PC-3 (cell line): ENCODE measurements around the gene CTSD. TPM values are rescaled to one million over a fixed set of nuclear protein-coding genes. Genes with fewer than 3 reads are reported as not detected.

ENCODE experiments used
- ATAC-seq: fragments of 200-7000 bp; cut with Tn5 transposase; 2 replicates; pipeline ENCODE4 v1.9.1; 2020; ENCODE audit warnings: mild to moderate bottlenecking, moderate library complexity
- BruUV-seq: library from RNA; stranded (reverse); fragments of 400-500 nt; replicated peaks from 2 replicates; lab custom pipeline; 2021; lab: Mats Ljungman, UMichigan
- CTCF ChIA-PET: fragments of 300-600 bp; sonication (Branson Sonifier 250); formaldehyde crosslinking; loops from one replicate; lab custom pipeline; 2022; ENCODE audit warnings: antibody characterized with exemption; lab: Charles Lee
- POLR2A ChIA-PET: fragments of 300-600 bp; sonication (Branson Sonifier 250); formaldehyde crosslinking; loops from one replicate; lab custom pipeline; 2022; ENCODE audit warnings: antibody characterized with exemption; ENCODE audit not compliant: unreplicated experiment; lab: Charles Lee
- DNase-seq: peaks from one replicate; pipeline ENCODE4 v3.0.0-alpha.2; 2015
- H2AFZ ChIP-seq: fragments of 300-600 bp; sonication (generic); 2 replicates; pipeline ENCODE4 v1.6.0; 2016; ENCODE audit warnings: antibody characterized with exemption, low read length
- H3F3A ChIP-seq: fragments of 300-600 bp; sonication (generic); one replicate; pipeline ENCODE4 v1.6.0; 2017; ENCODE audit warnings: antibody characterized with exemption, low read length, control low read depth, mild to moderate bottlenecking; ENCODE audit not compliant: unreplicated experiment
- H3K27ac ChIP-seq: fragments of 300-600 bp; sonication (generic); 2 replicates; pipeline ENCODE4 v1.5.1; 2016; ENCODE audit warnings: mild to moderate bottlenecking, low read length
- H3K27me3 ChIP-seq: fragments of 300-600 bp; sonication (generic); 2 replicates; pipeline ENCODE4 v1.6.1; 2016; ENCODE audit warnings: low read length, mixed read lengths
- H3K36me3 ChIP-seq: fragments of 300-600 bp; sonication (generic); 2 replicates; pipeline ENCODE4 v1.6.1; 2016; ENCODE audit warnings: low read depth, mixed run types, low read length, mixed read lengths
- H3K4me1 ChIP-seq: fragments of 300-600 bp; sonication (generic); 2 replicates; pipeline ENCODE4 v1.5.1; 2016; ENCODE audit warnings: low read length; ENCODE audit not compliant: insufficient read depth
- H3K4me2 ChIP-seq: fragments of 300-600 bp; sonication (generic); 2 replicates; pipeline ENCODE4 v1.6.0; 2016; ENCODE audit warnings: low read length
- H3K4me3 ChIP-seq: fragments of 300-600 bp; sonication (generic); 2 replicates; pipeline ENCODE4 v1.5.1; 2016; ENCODE audit warnings: mild to moderate bottlenecking, low read length, mixed read lengths
- H3K79me2 ChIP-seq: fragments of 300-600 bp; sonication (generic); 2 replicates; pipeline ENCODE4 v1.6.1; 2017; ENCODE audit warnings: low read length, mixed read lengths
- H3K9ac ChIP-seq: fragments of 300-600 bp; sonication (generic); 2 replicates; pipeline ENCODE4 v1.6.0; 2016; ENCODE audit warnings: mild to moderate bottlenecking, low read length
- H3K9me2 ChIP-seq: fragments of 300-600 bp; sonication (generic); replicated peaks from 2 replicates; pipeline ENCODE4 v1.6.1; 2016; ENCODE audit warnings: mixed run types, low read length, mixed read lengths
- H3K9me3 ChIP-seq: fragments of 300-600 bp; sonication (generic); 2 replicates; pipeline ENCODE4 v1.6.1; 2016; ENCODE audit warnings: low read length, mixed read lengths
- H4K20me1 ChIP-seq: fragments of 300-600 bp; sonication (generic); 2 replicates; pipeline ENCODE4 v1.6.1; 2016; ENCODE audit warnings: low read length, mixed read lengths
- EZH2 ChIP-seq: fragments of 300-600 bp; sonication (generic); IDR thresholded peaks from one replicate; pipeline ENCODE4 v1.6.1; 2017; ENCODE audit warnings: antibody characterized with exemption, mild to moderate bottlenecking, low read length; ENCODE audit not compliant: unreplicated experiment
- EZH2phosphoT487 ChIP-seq: fragments of 300-600 bp; sonication (generic); IDR thresholded peaks from 2 replicates; pipeline ENCODE4 v1.6.1; 2018; ENCODE audit warnings: mild to moderate bottlenecking, antibody characterized with exemption, low read length, borderline replicate concordance
- intact Hi-C: fragments of 100-400 bp; cut with micrococcal nuclease; formaldehyde crosslinking; loops from 2 replicates; pipeline ENCODE4 v1.9.0; 2023
- total RNA-seq: library from RNA; depleted of rRNA; stranded (reverse); fragments of >200 nt; gene quantifications from 2 replicates; pipeline ENCODE4 v1.2.3, GENCODE V29; 2014; rRNA removed
- TF ChIP-seq, protein P1 (sequence below): fragments of 300-600 bp; sonication (generic); conservative IDR thresholded peaks from 2 replicates; pipeline ENCODE4 v1.5.1; 2017; ENCODE audit warnings: antibody characterized with exemption, low read depth, mild to moderate bottlenecking, low read length

The CTSD gene
- total RNA-seq, 1 experiment from 2014 or later = 308 TPM

DNA sequence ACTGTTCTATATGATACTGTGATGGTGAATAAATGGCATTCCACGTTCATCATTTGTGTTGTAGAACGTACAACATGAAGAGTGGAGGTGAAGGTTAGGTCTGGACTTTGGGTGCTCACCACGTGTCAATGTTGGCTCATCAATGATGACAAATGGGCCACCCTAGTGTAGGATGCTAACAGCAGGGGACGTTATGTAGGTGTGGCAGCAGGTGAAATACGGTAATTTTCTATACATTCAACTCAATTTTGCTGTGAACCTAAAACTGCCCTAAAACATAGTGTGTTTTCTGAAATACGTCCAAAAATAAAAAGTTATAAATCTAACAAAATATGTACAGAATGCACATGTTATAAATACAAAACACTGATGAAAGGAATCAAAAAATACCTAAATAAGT is 60.6 kb downstream of the CTSD start:
- Histone ChIP-seq H3K9me3 (no peaks in the 10 kb centered on the region), H2AFZ (no peak overlapping the region), H3K9ac (no peak overlapping the region), H3K4me1 (peaks cover 11% of the 10 kb centered on the region), H3K4me3 (no peak overlapping the region), H3K36me3 (no peaks in the 10 kb centered on the region), H3K27me3 (0 out of 2 replicates have a peak, but pooled peaks cover 11% of the 10 kb centered on the region), H3K9me2 (no peaks in the 10 kb centered on the region), H3F3A (no peaks in the 10 kb centered on the region), H3K27ac (no peak overlapping the region), H4K20me1 (no peaks in the 10 kb centered on the region), H3K4me2 (no peak overlapping the region), H3K79me2 (no peaks in the 10 kb centered on the region)
- no TSS peak for BruUV-seq
- ChIA-PET CTCF (interaction anchor here (0.7 kb wide), 1 partner anchor 9 kb away, joined by 3 read pairs; no protein-coding TSS in a partner anchor), POLR2A (no interaction called here)
- ATAC-seq = no peak
- intact Hi-C loops = no loop called here
- DNase-seq = no peak
- TF ChIP-seq, protein P1, sequence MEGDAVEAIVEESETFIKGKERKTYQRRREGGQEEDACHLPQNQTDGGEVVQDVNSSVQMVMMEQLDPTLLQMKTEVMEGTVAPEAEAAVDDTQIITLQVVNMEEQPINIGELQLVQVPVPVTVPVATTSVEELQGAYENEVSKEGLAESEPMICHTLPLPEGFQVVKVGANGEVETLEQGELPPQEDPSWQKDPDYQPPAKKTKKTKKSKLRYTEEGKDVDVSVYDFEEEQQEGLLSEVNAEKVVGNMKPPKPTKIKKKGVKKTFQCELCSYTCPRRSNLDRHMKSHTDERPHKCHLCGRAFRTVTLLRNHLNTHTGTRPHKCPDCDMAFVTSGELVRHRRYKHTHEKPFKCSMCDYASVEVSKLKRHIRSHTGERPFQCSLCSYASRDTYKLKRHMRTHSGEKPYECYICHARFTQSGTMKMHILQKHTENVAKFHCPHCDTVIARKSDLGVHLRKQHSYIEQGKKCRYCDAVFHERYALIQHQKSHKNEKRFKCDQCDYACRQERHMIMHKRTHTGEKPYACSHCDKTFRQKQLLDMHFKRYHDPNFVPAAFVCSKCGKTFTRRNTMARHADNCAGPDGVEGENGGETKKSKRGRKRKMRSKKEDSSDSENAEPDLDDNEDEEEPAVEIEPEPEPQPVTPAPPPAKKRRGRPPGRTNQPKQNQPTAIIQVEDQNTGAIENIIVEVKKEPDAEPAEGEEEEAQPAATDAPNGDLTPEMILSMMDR = no peak
- no peak for TF ChIP-seq EZH2phosphoT487
- no peak for TF ChIP-seq EZH2

Other genes starting within 250 kb of the CTSD start
- 2.4 and 2.6 TPM in 2 replicates for gene DUSP8, start 191.7 kb downstream of the CTSD start, total RNA-seq
- not detected in 2 replicates for gene KRTAP5-1, start 178.6 kb downstream of the CTSD start, total RNA-seq
- gene KRTAP5-2, start 165.6 kb downstream of the CTSD start, total RNA-seq = not detected in 2 replicates
- not detected in 2 replicates for gene KRTAP5-3, start 155.5 kb downstream of the CTSD start, total RNA-seq
- gene KRTAP5-4, start 141.8 kb downstream of the CTSD start, total RNA-seq = not detected in 2 replicates
- gene KRTAP5-5, start 134.2 kb downstream of the CTSD start, total RNA-seq = not detected in 2 replicates
- gene KRTAP5-6, start 66.7 kb downstream of the CTSD start, total RNA-seq = not detected in 2 replicates
- 0.58 and 1.4 TPM in 2 replicates for gene IFITM10, start 13.3 kb downstream of the CTSD start, total RNA-seq
- 4.7 and 7.8 TPM in 2 replicates for gene SYT8, start 71.1 kb upstream of the CTSD start, total RNA-seq
- 0.55 TPM in 1 of 2 replicates, not detected in the other for gene TNNI2, start 75.1 kb upstream of the CTSD start, total RNA-seq
- gene LSP1, start 89.2 kb upstream of the CTSD start, total RNA-seq = not detected in 2 replicates
- not detected in 2 replicates for gene PRR33, start 128.0 kb upstream of the CTSD start, total RNA-seq
- not detected in 2 replicates for gene TNNT3, start 155.8 kb upstream of the CTSD start, total RNA-seq
- 232 and 299 TPM in 2 replicates for gene MRPL23, start 183.4 kb upstream of the CTSD start, total RNA-seq
- not detected in 2 replicates for gene H19, start 233.9 kb upstream of the CTSD start, total RNA-seq